Calu3 (cell line): ENCODE measurements around the gene SCNN1A. TPM values are rescaled to one million over a fixed set of nuclear protein-coding genes. Genes with fewer than 3 reads are reported as not detected.

Experiments used
- BruUV-seq: library from RNA; stranded (reverse); fragments of 400-500 nt; replicated peaks from 2 replicates; lab custom pipeline; 2021; lab: Mats Ljungman, UMichigan
- CTCF ChIA-PET: fragments of 300-600 bp; sonication (Branson Sonifier 250); formaldehyde crosslinking; loops from one replicate; lab custom pipeline; 2022; ENCODE audit warnings: antibody characterized with exemption; lab: Charles Lee
- DNase-seq: peaks from one replicate; pipeline ENCODE4 v3.0.0; 2022
- H3K27ac Mint-ChIP-seq: one replicate; pipeline ENCODE4 v1.8.0; 2022; ENCODE audit warnings: mixed read lengths; ENCODE audit not compliant: unreplicated experiment
- H3K27me3 Mint-ChIP-seq: one replicate; pipeline ENCODE4 v1.8.0; 2022; ENCODE audit warnings: mixed read lengths; ENCODE audit not compliant: unreplicated experiment
- H3K36me3 Mint-ChIP-seq: one replicate; pipeline ENCODE4 v1.8.0; 2022; ENCODE audit warnings: mild to moderate bottlenecking, moderate library complexity, mixed read lengths; ENCODE audit not compliant: insufficient read depth, unreplicated experiment
- H3K4me1 Mint-ChIP-seq: one replicate; pipeline ENCODE4 v1.8.0; 2022; ENCODE audit warnings: mild to moderate bottlenecking, low read depth, mixed read lengths; ENCODE audit not compliant: unreplicated experiment
- H3K4me3 Mint-ChIP-seq: one replicate; pipeline ENCODE4 v1.8.0; 2022; ENCODE audit warnings: mild to moderate bottlenecking, low read depth, moderate library complexity, mixed read lengths; ENCODE audit not compliant: unreplicated experiment
- H3K9me3 Mint-ChIP-seq: one replicate; pipeline ENCODE4 v1.8.0; 2022; ENCODE audit warnings: low read depth, mixed read lengths; ENCODE audit not compliant: unreplicated experiment
- CTCF ChIP-seq: fragments of 200-600 bp; IDR thresholded peaks from one replicate; pipeline ENCODE4 v1.8.0; 2022; ENCODE audit warnings: antibody characterized with exemption; ENCODE audit not compliant: unreplicated experiment
- intact Hi-C: fragments of 100-400 bp; cut with micrococcal nuclease; formaldehyde crosslinking; loops from one replicate; pipeline ENCODE4 v1.10.0; 2022; ENCODE audit not compliant: unreplicated experiment
- total RNA-seq: library from RNA; stranded (reverse); gene quantifications from 2 replicates; pipeline ENCODE4 v1.2.3, GENCODE V29; 2022

SCNN1A gene
- total RNA-seq, 1 experiment from 2014 or later = 53.5 TPM

- no peaks in the 10 kb centered on the region for H3K27me3 Mint-ChIP-seq
- intact Hi-C loops = loop anchor here (10.0 kb wide), 2 partner anchors 48 to 158 kb away; no protein-coding TSS in a partner anchor
- CTCF ChIA-PET = interaction anchor here (0.8 to 1.4 kb wide), 4 partner anchors 10 to 93 kb away, joined by 3 to 5 read pairs (median 4); partner anchors contain the start of gene TNFRSF1A
- no peak for DNase-seq
- H3K4me1 Mint-ChIP-seq = peaks cover 85% of the 10 kb centered on the region
- TSS peak; percentile 14 for BruUV-seq
- peaks cover 57% of the 10 kb centered on the region for H3K36me3 Mint-ChIP-seq
- peak overlapping the region; percentile 81 for H3K27ac Mint-ChIP-seq
- TF ChIP-seq CTCF = no peak
- H3K9me3 Mint-ChIP-seq = no peaks in the 10 kb centered on the region
- H3K4me3 Mint-ChIP-seq = peak overlapping the region; percentile 67
Measured at GRCh38 chr12:6373022-6373787, 2.2 kb downstream of the SCNN1A start.

GRCh38 chr12:6372403-6373003 lies 2.9 kb downstream of the SCNN1A start:
- peak overlapping the region; percentile 81 for H3K27ac Mint-ChIP-seq
- no peak for TF ChIP-seq CTCF
- intact Hi-C loops = loop anchor here (10.0 kb wide), 2 partner anchors 48 to 158 kb away; no protein-coding TSS in a partner anchor
- peak; percentile 78 for DNase-seq
- peaks cover 82% of the 10 kb centered on the region for H3K4me1 Mint-ChIP-seq
- peaks cover 57% of the 10 kb centered on the region for H3K36me3 Mint-ChIP-seq
- H3K9me3 Mint-ChIP-seq = no peaks in the 10 kb centered on the region
- CTCF ChIA-PET = interaction anchor here (0.6 to 2.2 kb wide), 5 partner anchors 30 to 93 kb away, joined by 3 to 18 read pairs (median 3); partner anchors contain the start of gene TNFRSF1A
- no peaks in the 10 kb centered on the region for H3K27me3 Mint-ChIP-seq
- BruUV-seq = no TSS peak
- peak overlapping the region; percentile 67 for H3K4me3 Mint-ChIP-seq

DNA sequence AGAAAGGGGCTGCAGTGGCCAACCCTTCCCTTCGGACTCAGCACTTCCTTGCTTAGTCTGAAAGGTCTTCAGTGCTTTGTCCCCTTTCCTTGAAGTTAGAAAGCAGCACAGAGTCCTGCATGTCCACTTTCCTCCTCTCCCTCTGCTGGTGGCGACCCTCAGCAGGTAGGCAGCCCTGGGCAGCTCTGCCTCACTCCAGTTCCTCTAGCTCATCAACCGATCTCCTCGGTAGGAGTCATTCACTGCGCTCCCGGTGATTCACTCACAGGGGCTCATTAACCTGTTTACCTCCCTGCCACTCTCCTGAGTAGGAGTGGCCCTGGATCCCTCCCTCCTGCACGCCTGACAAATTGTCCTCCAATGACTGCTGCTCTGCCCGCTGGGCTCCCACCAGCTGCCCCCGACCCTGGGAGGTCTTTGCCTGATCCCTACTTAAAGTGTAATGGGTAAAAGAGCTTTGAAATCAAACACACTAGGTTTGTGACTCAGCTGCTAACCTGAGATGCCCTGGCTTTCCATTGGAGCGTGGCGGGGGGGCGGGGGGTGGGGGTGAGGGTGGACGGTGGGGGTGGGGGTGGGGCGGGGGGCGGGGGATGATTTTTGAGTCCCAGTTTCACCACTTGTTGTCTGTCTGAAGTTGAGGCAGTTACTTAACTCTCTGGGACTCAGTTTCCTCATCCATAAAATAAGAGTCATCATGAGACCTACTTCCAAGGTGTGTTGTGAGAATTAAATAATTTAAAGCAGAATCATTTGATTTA lies 4.2 kb downstream of the SCNN1A start:
- no peaks in the 10 kb centered on the region for H3K9me3 Mint-ChIP-seq
- no peaks in the 10 kb centered on the region for H3K27me3 Mint-ChIP-seq
- peak overlapping the region; percentile 55 for H3K4me3 Mint-ChIP-seq
- peak; percentile 87 for DNase-seq
- CTCF ChIA-PET = interaction anchor here (0.6 to 2.2 kb wide), 10 partner anchors 12 to 232 kb away, joined by 3 to 18 read pairs (median 4); partner anchors contain the start of genes LTBR and TNFRSF1A
- no TSS peak for BruUV-seq
- intact Hi-C loops = loop anchor here (1.0 to 10.0 kb wide), 3 partner anchors 28 to 156 kb away; no protein-coding TSS in a partner anchor
- peak overlapping the region; percentile 89 for H3K27ac Mint-ChIP-seq
- TF ChIP-seq CTCF = no peak
- peaks cover 63% of the 10 kb centered on the region for H3K36me3 Mint-ChIP-seq
- H3K4me1 Mint-ChIP-seq = peaks cover 68% of the 10 kb centered on the region

DNA sequence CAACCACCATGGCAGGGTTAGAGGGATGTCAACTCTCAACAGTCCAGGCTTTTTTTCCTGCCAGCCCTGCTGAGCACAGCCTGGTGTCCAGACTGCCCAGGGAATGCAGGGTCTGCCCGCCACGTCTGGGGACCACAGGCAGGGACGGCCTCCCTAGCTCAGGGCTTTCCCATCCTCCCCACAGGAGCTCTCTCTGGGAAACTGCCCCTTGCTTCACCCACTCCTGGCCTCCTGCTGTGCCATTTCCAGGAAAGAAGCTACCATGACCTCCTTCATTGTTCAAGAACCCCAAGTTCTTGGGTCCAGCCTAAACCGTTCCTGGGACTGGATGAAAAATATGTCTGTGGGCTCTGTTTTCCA lies 4.8 kb downstream of the SCNN1A start:
- no peaks in the 10 kb centered on the region for H3K27me3 Mint-ChIP-seq
- no peak for TF ChIP-seq CTCF
- BruUV-seq = no TSS peak
- H3K27ac Mint-ChIP-seq = peak overlapping the region; percentile 89
- peaks cover 62% of the 10 kb centered on the region for H3K4me1 Mint-ChIP-seq
- peaks cover 56% of the 10 kb centered on the region for H3K36me3 Mint-ChIP-seq
- DNase-seq = no peak
- CTCF ChIA-PET = interaction anchor here (0.6 to 2.2 kb wide), 10 partner anchors 13 to 233 kb away, joined by 3 to 18 read pairs (median 4); partner anchors contain the start of genes LTBR and TNFRSF1A
- peak overlapping the region; percentile 55 for H3K4me3 Mint-ChIP-seq
- no peaks in the 10 kb centered on the region for H3K9me3 Mint-ChIP-seq
- intact Hi-C loops = loop anchor here (10.0 kb wide), 2 partner anchors 46 to 156 kb away; no protein-coding TSS in a partner anchor
